GM12878 (cell line): ENCODE results near the gene RAP1GDS1.

Source experiments
- HDAC6 ChIP-seq: fragments of 200-600 bp; sonication (generic); IDR thresholded peaks from one replicate; pipeline ENCODE4 v1.8.0; 2017; ENCODE audit warnings: antibody characterized with exemption; ENCODE audit not compliant: unreplicated experiment
- MXI1 ChIP-seq: fragments of 150-350 bp; IDR thresholded peaks from 2 replicates; pipeline ENCODE4 v1.6.1; 2011; ENCODE audit warnings: low read depth, mild to moderate bottlenecking, inconsistent platforms, low read length, improper control_type of control experiment
- RCOR1 ChIP-seq: conservative IDR thresholded peaks from 2 replicates; pipeline ENCODE4 v1.6.1; 2012; ENCODE audit warnings: low read depth, low read length, improper control_type of control experiment
- ZNF24 ChIP-seq: fragments of 450-650 bp; IDR thresholded peaks from 2 replicates; pipeline ENCODE4 v1.6.1; 2017; ENCODE audit warnings: antibody characterized with exemption, mild to moderate bottlenecking
- TF ChIP-seq, protein P1 (sequence below): IDR thresholded peaks from 2 replicates; pipeline ENCODE4 v1.6.1; 2012; ENCODE audit warnings: low read depth, low read length, improper control_type of control experiment

GRCh38 chr4:98369322-98369721, 108.1 kb downstream of the RAP1GDS1 start:
- no peak for TF ChIP-seq HDAC6
- no peak for TF ChIP-seq MXI1
- no peak for TF ChIP-seq RCOR1
- TF ChIP-seq ZNF24, result no peak
- TF ChIP-seq, protein P1, sequence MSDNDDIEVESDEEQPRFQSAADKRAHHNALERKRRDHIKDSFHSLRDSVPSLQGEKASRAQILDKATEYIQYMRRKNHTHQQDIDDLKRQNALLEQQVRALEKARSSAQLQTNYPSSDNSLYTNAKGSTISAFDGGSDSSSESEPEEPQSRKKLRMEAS, result no peak
